ENCODE measurements around the gene IQSEC3.
"Not testable (repeated sequence)": the region's sequence is repeated elsewhere in the genome, so short reads cannot be mapped to it uniquely, and the experiment has no call there.

IQSEC3 gene

DNA sequence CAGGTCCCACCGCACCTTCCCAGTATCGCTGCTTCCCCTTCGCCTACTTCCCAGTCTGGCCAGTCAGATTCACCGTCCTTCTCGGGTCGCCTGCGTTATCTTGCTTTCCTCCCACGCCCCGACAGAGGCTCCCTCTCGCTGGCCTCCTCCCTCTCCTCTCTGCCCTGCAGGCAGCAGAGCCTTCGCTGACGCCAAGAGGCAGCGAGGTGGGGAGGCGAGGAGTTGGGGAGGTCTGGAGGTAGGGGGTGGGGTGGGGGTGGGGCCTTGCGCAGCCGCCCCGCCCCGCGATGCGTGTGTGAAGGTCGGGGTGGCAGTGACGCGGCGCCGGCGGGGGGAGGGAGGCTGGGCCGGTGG, at the start of gene IQSEC3:
Gene IQSEC3 (plus strand): TSS at position 340 of the 354 bp plus-strand sequence. CDS start 116 bp downstream, outside the sequence.
- DNase-seq: not testable (repeated sequence)

- DNase-seq: not testable (repeated sequence)
These were observed 48.9 kb upstream of the IQSEC3 start for GRCh38 chr12:17370-18340.

DNA sequence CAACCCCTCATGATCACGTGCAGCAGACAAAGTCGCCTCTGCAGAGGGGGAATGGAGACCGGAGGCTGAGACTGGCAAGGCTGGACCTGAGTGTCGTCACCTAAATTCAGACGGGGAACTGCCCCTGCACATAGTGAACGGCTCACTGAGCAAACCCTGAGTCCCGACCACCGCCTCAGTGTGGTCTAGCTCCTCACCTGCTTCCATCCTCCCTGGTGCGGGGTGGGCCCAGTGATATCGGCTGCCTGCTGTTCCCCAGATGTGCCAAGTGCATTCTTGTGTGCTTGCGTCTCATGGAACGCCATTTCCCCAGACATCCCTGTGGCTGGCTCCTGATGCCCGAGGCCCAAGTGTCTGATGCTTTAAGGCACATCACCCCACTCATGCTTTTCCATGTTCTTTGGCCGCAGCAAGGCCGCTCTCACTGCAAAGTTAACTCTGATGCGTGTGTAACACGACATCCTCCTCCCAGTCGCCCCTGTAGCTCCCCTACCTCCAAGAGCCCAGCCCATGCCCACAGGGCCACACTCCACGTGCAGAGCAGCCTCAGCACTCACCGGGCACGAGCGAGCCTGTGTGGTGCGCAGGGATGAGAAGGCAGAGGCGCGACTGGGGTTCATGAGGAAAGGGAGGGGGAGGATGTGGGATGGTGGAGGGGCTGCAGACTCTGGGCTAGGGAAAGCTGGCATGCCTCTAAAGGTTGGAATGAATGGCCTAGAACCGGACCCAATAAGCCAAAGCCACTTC, 47.6 kb upstream of the IQSEC3 start:
- DNase-seq: not testable (repeated sequence)

- not testable (repeated sequence) for DNase-seq
These were observed 46.7 kb upstream of the IQSEC3 start for GRCh38 chr12:19906-20305.

- no peak for DNase-seq
These were observed 45.8 kb upstream of the IQSEC3 start for GRCh38 chr12:20757-21156.

- no peak for DNase-seq
These were observed 45.0 kb upstream of the IQSEC3 start for GRCh38 chr12:21301-22189.

DNA sequence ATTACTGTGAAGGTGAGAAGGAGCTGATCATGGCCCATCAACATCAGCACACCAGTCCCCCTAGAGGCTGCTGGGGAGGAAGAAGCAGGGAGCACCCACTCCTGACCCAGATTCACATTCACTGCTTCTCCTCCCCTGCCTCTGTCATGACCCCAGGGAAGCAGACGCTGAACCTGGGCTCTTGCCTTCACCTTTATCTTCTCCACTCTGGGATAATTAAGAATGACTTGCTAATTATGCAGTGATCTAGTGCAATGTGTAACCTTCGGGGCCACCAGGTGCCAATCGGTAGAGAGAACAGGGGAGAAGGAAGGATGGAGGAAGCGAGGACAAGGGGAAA, 44.4 kb upstream of the IQSEC3 start:
- no peak for DNase-seq

- DNase-seq: no peak
These were observed 43.9 kb upstream of the IQSEC3 start for GRCh38 chr12:22530-23201.

DNA sequence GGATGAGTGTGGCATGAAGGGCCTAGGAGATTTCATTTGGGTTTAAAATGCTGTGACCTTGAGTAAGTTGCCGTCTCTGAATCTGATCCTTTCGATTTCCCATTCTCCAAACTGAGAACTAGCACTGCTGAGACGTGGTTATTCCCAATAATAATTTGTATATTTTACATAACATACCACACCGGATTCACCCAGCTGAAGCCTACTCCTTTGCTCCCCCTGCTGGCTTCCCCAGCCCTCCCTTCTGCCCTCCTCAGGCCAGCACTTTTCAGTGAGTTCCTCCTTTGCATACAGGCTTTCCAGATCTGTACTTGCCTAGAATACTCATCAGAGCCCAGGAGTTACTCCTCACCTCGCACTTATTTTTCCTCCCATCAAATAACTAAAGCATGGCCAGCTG, 38.7 kb upstream of the IQSEC3 start:
- DNase-seq: not testable (repeated sequence)

GRCh38 chr12:38775-39174, 27.8 kb upstream of the IQSEC3 start:
- DNase-seq: not testable (repeated sequence)

- not testable (repeated sequence) for DNase-seq
These were observed 26.9 kb upstream of the IQSEC3 start for GRCh38 chr12:39555-40265.

DNA sequence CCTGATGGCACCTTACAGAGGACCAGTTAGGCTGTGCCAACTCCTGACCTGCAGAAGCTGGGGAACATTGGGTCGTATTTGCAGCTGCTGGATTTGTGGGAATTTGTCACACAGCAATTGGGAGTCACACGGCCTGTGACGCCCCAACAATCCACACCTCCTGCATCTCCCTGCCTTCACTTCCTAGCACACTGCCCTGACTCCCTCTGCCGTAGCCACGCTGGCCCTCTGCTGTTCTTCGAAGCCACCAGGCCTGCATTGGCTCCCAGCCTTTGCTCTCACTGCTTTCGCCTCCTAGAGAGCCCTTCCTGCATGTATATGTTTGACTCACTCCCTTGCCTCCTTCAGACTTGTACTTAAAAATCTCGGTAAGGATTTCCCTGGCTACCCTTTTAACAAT, 22.2 kb upstream of the IQSEC3 start:
- not testable (repeated sequence) for DNase-seq

DNA sequence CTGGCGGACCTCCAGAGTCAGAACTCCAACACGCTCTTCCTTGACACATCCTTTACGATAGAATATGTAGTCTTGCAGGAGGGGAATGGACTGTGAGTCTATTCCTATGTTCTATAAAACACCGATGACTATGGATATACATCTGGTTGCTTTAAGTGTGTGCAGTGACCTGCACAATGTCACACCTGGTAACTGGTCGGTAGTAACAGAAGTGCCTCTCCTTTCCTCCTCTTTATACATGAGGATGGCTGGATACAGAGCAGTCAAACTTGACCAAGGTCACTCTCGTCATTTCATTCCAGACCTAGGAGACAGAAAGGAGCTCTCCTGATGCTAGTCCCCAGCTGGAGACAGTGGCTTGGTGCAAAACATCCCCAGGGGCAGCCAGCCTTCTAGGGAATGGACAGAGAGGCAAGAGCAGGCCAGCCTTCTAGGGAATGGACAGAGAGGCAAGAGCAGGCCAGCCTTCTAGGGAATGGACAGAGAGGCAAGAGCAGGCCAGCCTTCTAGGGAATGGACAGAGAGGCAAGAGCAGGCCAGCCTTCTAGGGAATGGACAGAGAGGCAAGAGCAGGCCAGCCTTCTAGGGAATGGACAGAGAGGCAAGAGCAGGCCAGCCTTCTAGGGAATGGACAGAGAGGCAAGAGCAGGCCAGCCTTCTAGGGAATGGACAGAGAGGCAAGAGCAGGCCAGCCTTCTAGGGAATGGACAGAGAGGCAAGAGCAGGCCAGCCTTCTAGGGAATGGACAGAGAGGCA, 21.2 kb upstream of the IQSEC3 start:
- not testable (repeated sequence) for DNase-seq

- DNase-seq: not testable (repeated sequence)
These were observed 20.6 kb upstream of the IQSEC3 start for GRCh38 chr12:45991-46358.

DNA sequence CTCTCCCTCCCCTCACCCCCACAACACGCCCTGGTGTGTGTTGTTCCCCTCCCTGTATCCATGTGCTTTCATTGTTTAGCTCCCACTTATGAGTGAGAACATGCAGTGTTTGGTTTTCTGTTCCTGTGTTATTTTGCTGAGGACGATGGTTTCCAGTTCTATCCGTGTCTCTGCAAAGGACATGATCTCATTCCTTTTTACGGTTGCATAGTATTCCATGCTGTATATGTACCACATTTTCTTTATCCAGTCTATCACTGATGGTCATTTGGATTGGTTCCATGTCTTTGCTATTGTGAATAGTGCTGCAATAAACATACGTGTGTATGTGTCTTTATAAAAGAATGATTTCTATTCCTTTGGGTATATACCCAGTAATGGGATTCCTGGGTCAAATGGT, 20.0 kb upstream of the IQSEC3 start:
- DNase-seq: not testable (repeated sequence)

DNA sequence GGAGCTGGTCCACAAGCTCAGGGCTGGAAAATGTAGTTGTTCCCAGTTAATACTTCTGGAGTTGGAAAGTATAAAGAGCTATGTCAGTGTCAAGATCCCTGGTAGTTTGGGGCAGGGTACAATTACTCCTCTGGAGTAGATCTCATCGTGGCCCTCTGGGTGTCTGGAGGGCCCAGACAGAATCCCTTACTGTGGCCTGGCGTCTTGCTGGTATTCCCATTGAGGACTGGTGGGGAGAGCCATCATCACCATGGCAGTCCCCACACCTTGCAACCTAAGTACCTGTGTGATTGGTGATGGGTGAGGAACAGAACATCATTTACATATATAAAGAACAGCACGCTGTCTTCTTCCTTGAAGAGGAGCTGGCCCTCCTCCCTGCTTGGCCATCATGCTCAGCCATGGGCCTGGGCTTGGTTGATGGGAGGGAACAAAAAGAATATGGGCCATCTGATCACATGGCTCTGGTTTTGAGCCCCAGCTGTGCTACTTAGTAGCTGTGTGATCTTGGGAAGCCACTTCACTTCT, 18.8 kb upstream of the IQSEC3 start:
- DNase-seq: not testable (repeated sequence)

DNA sequence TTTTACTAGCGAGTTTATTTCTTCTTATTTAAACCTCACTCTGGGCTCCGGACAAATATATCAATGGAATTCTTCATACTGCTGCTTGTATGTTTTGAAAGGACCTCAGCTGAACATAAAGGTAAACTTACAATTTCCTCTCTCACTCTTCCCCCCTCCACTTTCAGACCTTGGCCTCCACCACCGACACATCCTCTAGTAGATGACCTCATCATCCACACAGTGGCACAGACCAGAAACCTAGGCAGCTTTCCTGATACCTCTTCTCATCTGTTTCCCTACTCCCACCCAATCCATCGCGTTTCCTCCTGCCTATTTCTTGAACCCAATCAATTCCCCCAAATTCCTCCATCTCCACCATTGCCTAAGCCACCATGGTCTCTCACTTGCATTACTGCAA, 17.4 kb upstream of the IQSEC3 start:
- DNase-seq: not testable (repeated sequence)

GRCh38 chr12:51087-51486, 15.5 kb upstream of the IQSEC3 start:
- DNase-seq: not testable (repeated sequence)

- not testable (repeated sequence) for DNase-seq
These were observed 14.6 kb upstream of the IQSEC3 start for GRCh38 chr12:51962-52361.

Data from hypothalamus (tissue), 51 donors.